Measurements from ENCODE around the gene BRCA2.

DNA sequence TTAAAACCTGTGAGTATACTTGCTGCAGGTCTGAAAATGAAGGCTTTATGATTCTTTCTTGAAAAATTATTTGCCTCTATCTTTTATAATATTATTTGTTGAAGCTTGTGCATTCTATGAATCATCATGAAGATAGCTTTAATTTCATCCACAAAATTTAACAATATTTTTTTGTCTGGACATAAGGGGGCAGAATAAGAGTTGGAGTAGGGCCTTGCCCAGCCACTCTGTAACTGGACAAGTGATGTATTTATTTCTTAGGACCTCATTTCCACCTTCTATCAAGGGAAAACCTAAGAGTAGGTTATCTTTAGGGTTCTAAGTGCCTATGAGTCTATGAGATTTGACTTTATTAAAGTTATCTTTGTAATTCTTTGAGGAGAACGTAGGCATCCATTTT, 62.7 kb downstream of the BRCA2 start:
- TF ChIP-seq, protein P1, sequence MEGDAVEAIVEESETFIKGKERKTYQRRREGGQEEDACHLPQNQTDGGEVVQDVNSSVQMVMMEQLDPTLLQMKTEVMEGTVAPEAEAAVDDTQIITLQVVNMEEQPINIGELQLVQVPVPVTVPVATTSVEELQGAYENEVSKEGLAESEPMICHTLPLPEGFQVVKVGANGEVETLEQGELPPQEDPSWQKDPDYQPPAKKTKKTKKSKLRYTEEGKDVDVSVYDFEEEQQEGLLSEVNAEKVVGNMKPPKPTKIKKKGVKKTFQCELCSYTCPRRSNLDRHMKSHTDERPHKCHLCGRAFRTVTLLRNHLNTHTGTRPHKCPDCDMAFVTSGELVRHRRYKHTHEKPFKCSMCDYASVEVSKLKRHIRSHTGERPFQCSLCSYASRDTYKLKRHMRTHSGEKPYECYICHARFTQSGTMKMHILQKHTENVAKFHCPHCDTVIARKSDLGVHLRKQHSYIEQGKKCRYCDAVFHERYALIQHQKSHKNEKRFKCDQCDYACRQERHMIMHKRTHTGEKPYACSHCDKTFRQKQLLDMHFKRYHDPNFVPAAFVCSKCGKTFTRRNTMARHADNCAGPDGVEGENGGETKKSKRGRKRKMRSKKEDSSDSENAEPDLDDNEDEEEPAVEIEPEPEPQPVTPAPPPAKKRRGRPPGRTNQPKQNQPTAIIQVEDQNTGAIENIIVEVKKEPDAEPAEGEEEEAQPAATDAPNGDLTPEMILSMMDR (IDR thresholded peaks at IDR 0.05), result no peak
- TF ChIP-seq EZH2 (IDR thresholded peaks at IDR 0.05) (no peak), EZH2phosphoT487 (IDR thresholded peaks at IDR 0.05) (no peak)
